GM10248 (cell line): ENCODE measurements around the gene SERPINE2.

Experiments
- CTCF ChIA-PET: fragments of 300-600 bp; sonication (Branson Sonifier 250); formaldehyde crosslinking; extraction: SDS; loops from one replicate; lab custom pipeline; 2021; ENCODE audit warnings: antibody characterized with exemption; lab: Yijun Ruan, JAX
- POLR2A ChIA-PET: fragments of 350-650 bp; sonication (Branson Sonifier 250); formaldehyde crosslinking; extraction: SDS; loops from one replicate; lab custom pipeline; 2020; ENCODE audit warnings: antibody characterized with exemption; lab: Yijun Ruan, JAX
- DNase-seq: peaks from one replicate; pipeline ENCODE4 v3.0.0; 2012; ENCODE audit errors: extremely low spot score
- TF ChIP-seq, protein P1 (sequence below): IDR thresholded peaks from 2 replicates; pipeline ENCODE4 v1.5.1; 2012; ENCODE audit warnings: mild to moderate bottlenecking, low read depth; ENCODE audit errors: extremely low read depth, missing control alignments, control extremely low read depth

The SERPINE2 gene

DNA sequence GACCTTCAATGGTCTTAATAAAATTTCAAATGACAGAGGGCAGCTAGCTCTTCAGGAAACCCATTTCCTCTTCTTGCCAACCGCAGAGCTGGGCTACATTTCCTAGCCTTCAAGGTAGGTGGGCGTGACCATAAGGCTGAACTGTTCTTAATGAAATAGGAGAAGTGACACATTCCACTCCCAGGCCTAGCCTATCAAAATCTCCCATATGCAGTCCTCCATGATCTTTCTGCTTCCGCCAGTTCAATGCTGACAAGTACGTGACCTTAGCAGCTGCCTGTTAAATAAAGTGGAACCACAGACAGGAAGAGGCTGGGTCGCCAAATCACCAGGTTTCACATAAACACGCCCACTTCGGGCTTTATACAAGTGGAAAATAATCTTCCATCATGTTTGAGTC, 13.2 kb downstream of the SERPINE2 start:
- ChIA-PET CTCF (no interaction called here), POLR2A (no interaction called here)
- peak; percentile 28 for DNase-seq
- TF ChIP-seq, protein P1, sequence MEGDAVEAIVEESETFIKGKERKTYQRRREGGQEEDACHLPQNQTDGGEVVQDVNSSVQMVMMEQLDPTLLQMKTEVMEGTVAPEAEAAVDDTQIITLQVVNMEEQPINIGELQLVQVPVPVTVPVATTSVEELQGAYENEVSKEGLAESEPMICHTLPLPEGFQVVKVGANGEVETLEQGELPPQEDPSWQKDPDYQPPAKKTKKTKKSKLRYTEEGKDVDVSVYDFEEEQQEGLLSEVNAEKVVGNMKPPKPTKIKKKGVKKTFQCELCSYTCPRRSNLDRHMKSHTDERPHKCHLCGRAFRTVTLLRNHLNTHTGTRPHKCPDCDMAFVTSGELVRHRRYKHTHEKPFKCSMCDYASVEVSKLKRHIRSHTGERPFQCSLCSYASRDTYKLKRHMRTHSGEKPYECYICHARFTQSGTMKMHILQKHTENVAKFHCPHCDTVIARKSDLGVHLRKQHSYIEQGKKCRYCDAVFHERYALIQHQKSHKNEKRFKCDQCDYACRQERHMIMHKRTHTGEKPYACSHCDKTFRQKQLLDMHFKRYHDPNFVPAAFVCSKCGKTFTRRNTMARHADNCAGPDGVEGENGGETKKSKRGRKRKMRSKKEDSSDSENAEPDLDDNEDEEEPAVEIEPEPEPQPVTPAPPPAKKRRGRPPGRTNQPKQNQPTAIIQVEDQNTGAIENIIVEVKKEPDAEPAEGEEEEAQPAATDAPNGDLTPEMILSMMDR: no peak

DNA sequence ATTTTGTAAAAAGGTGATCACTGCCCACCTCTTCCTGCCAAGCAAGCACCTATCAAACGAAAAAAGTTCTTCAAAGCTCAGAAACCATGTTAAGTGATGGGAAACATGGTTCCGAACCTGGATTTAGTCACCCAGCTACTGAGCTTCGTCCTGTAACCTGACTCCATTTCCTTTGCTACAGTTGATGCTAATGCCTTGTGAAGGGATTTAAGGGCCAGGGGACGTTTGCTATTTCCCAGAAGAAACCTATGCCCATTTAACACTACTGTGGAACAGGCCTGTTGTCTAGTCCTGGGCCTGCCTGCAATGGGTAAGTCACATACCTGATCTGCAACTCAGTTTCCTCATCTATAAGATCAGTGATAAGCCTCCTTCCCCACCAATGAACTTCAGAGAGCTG, 14.8 kb downstream of the SERPINE2 start:
- POLR2A ChIA-PET: no interaction called here
- TF ChIP-seq, protein P1: no peak
- no peak for DNase-seq
- CTCF ChIA-PET: interaction anchor here (0.7 to 1.3 kb wide), 4 partner anchors 12 to 259 kb away, joined by 3 to 5 read pairs (median 4); no protein-coding TSS in a partner anchor

DNA sequence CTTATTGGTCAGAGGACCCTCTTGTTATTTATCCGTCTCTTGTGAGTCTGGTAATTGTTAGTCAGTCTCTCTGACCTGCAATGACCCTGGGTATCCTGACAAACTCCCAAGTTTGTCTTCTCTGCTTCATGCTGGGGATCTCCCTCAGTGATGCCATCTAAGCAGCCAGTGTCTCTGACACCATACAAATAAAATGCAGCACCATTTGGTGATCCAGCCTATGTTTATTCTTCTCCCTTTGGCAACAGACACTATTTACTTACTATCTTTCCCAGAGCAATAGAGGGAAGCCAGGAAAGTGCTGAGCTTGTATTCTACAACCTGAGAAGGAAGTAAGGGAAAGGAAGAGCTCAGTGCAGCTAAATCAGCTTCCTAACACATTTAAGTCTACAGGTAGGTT, 15.9 kb downstream of the SERPINE2 start:
- ChIA-PET CTCF (no interaction called here), POLR2A (no interaction called here)
- DNase-seq: no peak
- TF ChIP-seq, protein P1: no peak

DNA sequence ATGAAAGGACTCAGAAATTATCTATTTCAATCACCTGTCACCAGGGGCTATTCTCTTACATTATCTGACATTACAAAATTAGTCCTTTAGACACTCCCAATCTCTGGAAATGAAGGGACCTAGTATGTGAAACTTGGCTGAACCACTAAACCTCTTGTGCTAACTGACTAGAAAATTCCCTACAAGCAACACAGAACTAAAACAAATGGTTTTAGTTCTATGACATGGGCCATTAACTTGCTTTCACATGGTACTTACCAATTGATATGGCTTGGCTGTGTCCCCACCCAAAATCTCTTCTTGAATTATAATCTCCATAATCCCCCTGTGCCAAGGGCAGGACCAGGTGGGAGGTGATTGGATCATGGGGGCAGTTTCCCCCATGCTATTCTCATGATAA, 16.6 kb downstream of the SERPINE2 start:
- no peak for DNase-seq
- CTCF ChIA-PET: no interaction called here
- TF ChIP-seq, protein P1: no peak
- POLR2A ChIA-PET: no interaction called here

DNA sequence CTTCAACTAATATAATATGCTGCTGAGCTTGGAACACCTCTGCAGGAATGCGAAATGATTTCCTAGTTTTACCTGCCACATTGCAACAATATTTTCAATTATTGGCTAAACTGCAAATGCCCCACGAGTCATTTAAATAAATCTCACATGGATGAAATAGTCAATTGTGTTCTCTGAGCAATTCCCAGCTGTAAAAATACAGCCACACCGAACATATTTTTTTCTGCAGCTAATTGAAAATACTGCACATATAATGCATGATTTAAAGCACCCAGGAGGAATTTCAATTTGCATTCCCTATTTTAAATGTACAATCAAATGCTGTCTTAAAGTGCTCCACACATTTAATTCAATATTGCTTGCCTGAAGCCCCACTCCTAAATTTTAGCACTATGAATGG, 18.6 kb downstream of the SERPINE2 start:
- DNase-seq: no peak
- CTCF ChIA-PET: interaction anchor here (1.2 kb wide), 1 partner anchor 13 kb away, joined by 5 read pairs; no protein-coding TSS in a partner anchor
- TF ChIP-seq, protein P1: no peak
- POLR2A ChIA-PET: no interaction called here

DNA sequence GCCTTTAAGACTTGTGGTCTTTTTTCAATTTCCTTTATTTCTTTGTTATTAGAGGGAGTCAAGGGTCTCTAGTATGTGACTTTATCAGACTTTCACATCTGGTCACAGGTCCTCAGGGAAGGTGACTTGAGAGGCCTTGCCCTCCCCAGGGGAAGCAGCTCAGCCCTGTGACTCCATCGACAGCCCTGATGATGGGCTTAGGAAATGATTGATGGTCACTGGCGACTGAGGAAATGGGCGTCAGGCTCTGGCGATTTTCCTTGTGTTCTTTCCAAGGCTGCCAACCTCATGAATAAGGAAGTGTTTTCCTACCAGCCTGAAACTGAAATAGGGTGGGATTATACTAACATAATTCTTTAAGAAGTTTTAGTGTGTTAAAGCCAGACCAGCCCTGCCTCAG, 21.1 kb downstream of the SERPINE2 start:
- CTCF ChIA-PET: interaction anchor here (1.0 to 1.3 kb wide), 4 partner anchors 11 to 48 kb away, joined by 3 to 4 read pairs (median 4); no protein-coding TSS in a partner anchor
- TF ChIP-seq, protein P1: no peak
- no peak for DNase-seq
- POLR2A ChIA-PET: no interaction called here
